GM18499 (cell line): ENCODE data around the gene PILRA.

Experiments used
- ATAC-seq: cut with Tn5 transposase; IDR thresholded peaks from one replicate; pipeline ENCODE4 v1.9.1; 2021; ENCODE audit warnings: moderate number of reproducible peaks; ENCODE audit not compliant: insufficient read depth, unreplicated experiment

The PILRA gene

DNA sequence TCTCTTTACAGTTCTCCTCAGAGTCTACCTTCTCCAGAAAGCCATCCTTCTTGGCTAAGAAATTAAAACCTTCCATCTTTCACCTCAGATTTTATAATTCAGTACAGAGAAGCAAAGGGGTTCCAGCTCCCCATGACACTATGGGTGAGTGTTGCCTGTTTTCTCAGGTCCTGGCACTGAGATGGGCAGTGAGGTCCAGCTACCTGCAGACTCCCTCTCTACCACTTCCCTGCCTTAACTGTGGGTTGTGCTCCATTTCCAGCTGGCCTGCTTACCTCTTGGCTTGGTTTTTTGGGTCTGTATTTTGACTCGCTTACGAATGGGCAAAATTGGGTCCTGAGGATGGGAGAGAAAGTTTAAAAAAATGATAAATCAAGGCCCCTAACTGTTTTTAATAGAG is 29.0 kb downstream of the PILRA start:
- ATAC-seq: no peak

GRCh38 chr7:100406767-100407166 is 33.5 kb downstream of the PILRA start:
- no peak for ATAC-seq

DNA sequence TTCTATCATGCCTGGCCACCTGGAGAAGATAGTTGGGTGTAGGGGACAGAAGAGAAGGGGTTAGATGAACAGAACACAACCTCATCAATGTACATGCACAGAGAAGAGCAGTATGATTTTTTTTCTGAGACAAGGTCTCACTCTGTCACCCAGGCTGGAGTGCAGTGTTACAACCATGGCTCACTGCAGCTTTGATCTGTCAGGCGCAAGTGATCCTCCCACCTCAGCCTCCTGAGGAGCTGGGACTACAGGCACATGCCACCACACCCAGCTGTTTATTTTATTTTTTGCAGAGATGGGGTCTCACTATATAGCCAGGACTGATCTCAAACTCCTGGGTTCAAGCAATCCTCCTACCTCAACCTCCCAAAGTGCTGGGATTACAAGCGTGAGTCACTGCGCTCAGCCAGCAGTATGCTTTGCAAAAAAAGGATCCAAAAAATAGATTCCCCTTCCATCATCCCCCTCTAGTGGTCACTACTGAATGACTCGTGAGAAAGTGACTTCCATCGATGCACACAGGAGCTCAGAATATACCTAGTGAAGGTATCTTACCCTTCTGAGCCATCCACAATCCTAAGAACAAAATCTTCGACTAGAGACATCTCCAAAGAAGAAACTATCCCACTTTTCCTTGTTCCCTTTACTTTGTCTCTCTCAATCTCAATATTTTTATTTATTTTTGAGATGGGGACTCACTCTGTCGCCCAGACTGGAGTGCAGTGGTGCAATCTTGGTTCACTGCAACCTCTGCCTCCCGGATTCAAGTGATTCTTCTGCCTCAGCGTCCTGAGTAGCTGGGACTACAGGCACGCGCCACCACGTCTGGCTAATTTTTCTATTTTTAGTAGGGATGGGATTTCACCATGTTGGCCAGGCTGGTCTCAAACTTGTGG is 34.2 kb downstream of the PILRA start:
- no peak for ATAC-seq

DNA sequence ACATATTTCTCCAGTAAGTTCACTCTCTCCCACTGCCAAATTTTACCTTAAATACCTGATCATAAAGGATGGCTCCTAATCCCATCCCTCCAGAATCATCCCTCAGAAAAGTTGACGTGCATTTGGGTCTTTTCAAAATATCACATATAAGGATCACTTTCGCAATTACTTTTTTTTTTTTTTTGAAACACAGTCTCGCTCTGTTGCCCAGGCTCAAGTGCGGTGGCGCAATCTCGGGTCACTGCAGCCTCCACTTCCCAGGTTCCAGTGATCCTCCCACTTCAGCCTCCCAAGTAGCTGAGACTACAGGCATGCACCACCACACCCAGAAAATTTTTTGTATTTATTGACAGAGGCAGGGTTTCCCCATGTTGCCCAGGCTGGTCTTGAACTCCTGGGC is 37.8 kb downstream of the PILRA start:
- no peak for ATAC-seq

DNA sequence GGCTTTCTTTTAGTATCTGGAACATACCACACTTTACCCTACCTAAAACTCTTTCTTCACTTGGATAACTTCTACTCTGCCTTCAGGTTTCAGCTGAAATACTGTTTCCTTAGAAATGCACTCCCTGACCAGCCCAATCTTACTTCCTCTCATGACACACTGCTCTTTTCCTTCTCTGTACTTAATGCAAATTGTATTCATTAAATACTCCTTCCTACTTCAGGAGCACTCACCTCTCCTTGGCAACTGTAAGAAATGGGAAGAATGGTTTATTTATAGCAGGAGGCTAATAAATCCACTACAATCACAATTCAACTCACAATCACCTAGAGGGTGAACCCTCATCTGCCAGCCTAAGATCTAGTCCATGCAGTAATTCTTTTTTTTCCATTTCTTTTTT is 40.1 kb downstream of the PILRA start:
- no peak for ATAC-seq

DNA sequence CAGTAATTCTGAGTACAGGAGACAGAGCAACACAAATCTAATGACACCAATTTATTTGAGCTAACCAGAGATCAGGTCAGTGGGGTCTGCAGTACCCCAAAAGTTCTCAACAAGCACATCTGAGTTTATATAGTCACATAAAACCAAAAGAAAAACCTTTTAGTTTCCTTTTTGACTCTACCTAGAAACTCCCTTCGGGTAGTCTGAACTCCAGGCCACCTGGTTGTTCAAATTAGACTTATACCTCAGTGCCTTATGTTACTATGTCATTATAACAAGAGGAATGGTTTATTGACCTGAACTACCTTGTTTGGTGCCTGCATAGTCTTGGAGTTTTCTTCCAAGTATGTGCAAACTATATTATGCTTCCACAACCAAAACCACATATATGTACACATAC is 40.6 kb downstream of the PILRA start:
- no peak for ATAC-seq

DNA sequence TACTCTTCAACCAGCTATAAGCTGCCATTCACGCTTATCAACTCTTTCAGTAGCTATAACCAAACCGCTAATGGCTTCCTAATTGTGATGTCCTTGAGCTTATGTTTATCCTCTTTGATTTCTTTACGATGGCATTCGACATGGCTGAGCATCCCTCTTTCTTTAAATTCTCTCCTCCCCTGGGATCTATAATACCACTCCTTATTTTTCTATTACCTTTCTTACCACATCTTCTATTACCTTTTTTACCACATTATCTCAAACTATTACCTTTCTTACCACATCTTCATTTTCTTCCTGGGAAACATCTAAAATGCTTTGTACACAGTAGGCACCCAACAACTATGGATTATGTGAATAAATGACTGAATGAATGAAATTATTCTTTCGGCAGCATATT is 42.2 kb downstream of the PILRA start:
- ATAC-seq: no peak

DNA sequence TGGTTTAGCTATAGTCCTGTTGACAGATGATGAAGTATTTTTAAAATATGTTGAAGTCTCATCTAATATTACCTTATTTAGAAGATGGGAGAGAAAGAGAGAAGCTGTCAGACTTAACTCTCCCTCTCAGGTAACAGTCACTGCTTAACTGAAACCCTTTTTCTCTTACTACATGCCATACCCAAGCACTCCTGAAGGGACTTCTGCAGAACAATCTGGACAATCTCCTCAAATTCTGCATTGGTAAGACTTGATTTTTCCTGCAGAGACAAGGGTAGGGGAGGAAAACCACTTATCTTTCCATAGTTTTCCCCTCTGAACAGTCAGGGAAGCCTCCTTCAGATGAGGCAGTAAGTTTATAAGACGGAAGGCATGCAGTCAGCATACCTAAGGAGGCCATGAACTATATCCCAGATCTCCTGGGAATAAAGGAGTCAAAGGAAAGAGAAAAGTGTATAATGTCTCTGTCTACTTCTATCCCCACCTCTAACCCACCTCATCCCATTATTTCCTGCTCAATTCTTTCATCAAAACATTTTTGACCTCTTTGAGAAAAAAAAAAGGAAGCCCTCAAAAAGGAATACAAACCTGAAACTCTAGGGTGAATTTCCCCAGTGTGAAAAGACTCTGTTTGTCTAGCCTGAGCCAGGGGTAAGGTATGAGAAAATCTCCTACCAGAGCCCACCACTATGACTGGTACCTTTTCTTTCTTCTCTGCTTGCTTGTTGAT is 45.8 kb downstream of the PILRA start:
- no peak for ATAC-seq

DNA sequence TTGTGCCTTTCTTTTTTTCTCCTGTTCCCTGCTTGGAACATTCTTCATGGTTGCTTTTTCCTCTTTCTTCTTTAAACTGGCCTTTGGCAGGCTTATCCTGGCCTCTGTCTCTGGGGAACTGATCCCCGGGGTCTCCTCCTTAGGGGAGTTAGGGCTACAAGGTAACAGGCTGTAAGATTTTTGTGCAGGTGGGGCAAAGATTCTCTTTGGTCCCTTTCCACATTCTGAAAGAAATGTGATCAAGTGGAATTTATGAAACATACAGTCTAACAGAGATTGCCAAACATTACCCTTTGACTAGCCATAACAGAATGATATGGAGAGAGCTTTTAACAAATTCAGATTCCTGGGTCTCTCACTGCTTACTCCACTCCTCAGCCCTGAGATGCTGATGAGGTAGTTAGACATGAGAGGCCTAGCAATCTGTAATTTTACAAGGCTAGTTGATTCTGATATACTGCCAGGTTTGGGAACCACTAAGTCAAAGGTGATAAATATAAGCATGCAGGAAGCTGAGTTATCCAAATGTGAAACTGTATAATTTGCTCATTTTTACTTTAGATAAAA is 46.5 kb downstream of the PILRA start:
- ATAC-seq: no peak

GRCh38 chr7:100423315-100423714 is 50.0 kb downstream of the PILRA start:
- ATAC-seq: no peak

DNA sequence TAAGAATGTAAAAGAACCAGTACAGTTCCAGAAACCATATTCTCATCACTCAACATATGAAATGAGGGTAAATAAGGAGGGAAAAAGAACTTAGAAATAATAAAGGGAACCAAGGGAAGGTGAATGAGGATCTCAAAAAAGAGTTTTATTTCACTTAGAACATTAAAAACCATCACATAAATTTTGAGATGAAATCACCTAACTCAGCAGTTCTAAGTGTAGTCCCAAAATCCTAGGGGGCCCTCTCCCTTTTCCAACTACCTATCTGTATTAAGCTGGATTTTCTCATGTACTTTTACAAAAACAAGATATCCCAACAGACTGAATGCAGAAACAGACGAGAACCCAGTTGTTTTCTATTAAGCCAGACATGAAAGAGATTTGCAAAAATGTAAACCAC is 52.1 kb downstream of the PILRA start:
- no peak for ATAC-seq

DNA sequence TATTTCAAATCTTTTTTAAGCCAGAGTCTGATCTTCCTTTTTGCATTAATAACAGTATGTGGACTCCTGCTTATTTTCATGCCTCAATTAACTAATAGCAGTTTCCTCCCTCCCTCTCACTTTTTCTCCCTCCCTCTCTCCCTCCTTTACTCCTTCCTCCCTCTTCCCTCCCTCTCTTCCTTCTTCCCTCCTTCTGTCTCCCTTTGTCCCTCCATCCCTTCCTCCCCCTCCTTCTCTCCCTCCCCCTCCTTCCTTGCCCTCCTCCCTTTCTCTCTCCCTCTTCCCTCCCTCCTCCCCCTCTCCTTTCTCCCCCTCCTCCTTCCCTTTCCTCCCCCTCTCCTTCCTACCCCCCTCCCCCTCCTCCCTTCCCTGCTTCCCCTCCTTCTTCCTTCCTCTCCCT is 53.2 kb downstream of the PILRA start:
- no peak for ATAC-seq

DNA sequence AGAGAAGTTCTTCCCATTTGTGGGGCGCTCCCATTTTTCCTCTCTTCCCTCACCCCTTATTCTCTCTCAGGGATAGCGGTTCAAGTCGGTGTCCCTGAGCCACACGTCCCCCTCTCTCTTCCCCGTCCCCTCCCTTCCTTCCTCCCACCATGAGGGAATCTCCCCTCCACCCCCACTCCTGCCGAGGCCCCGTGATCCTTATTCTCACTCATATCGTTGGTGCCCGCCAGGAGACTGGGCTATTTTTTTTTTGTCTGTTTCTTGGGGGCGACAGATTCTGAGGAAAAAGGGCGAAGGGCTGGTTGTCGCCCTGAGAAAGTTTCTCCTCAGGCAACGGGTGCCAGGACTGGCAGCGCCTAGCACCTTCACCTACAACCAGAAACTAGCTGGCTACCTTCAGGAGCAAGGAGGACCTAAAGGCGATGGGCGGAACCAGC is 54.5 kb downstream of the PILRA start:
- no peak for ATAC-seq

DNA sequence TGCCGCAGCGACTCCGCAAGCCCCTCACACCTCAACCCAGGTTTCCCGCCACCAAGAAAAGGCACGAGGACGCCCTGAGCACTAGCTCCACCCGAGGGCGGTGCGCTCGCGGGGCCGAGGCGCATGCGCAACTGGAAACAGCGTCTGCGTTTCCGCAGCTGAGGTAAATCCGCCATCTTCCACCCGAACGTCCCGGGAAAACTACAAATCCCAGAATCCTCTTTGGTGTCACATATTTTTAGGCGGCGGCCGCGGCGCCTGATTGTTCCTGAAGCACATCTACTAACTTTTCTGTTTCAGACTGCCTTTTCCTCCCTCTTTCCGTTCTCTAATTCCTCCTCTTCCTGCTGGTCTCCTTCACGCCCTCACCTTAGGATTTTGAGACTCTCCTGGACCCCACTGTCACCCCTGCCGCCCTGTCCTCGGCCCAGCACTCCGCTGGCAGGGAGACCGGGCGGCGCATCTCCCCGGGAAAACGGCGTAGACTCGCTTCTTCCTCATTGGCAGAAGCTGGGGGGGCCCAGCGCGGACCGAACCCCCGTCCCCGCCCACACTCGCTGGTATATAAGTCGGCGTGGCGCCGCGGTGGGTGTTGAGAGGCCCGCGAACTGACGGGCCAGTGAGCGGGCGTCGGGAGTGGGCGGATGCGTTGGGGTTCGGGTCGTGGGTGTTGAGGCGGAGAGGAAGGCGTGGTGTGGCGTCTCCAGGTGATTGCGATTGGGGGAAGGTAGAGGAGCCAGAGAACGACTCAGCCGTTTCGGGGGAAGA is 55.1 kb downstream of the PILRA start, which contains the start of gene ZCWPW1:
Gene ZCWPW1, minus strand, starts transcription at position 505 of the 768 bp plus-strand sequence. CDS start 8,054 bp downstream, outside the sequence.
- ATAC-seq: peak; percentile 27

GRCh38 chr7:100428967-100429636 is 55.8 kb downstream of the PILRA start:
- peak; percentile 35 for ATAC-seq

DNA sequence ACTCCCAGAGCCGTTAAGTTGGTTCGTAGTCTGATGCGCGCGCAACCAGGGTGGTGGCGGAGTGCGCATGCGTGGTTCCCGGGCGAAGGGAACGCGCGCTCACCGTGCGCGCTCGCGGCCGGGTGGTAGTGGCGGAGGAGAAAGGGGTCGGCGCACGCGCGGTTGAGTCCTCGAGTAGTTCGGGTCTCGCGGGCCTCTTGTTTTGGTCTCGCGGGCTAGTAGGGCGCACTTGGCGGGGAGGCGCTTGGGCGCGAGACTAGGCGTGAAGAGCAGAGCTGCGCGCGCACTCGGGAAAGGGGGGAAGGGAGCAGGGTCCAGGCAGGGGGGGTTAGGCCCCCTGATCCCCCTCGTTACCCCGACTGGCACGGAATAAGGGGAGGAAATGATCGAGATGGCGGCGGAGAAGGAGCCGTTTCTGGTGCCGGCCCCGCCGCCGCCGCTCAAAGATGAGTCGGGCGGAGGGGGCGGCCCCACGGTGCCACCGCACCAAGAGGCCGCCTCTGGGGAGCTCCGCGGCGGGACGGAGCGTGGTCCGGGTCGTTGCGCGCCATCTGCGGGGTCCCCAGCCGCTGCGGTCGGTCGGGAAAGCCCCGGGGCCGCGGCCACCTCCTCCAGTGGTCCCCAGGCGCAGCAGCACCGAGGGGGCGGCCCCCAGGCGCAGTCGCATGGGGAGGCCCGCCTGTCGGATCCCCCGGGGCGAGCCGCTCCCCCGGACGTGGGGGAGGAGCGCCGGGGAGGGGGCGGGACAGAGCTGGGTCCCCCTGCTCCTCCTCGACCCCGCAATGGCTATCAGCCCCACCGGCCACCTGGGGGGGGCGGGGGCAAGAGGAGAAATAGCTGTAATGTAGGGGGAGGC is 56.6 kb downstream of the PILRA start, which contains the start of gene MEPCE:
Gene MEPCE, plus strand, starts transcription at position 195 of the 856 bp plus-strand sequence. Its CDS starts 188 bp downstream, at position 383.
- peak; percentile 7 for ATAC-seq

GRCh38 chr7:100430493-100431285 is 57.4 kb downstream of the PILRA start:
- no peak for ATAC-seq

DNA sequence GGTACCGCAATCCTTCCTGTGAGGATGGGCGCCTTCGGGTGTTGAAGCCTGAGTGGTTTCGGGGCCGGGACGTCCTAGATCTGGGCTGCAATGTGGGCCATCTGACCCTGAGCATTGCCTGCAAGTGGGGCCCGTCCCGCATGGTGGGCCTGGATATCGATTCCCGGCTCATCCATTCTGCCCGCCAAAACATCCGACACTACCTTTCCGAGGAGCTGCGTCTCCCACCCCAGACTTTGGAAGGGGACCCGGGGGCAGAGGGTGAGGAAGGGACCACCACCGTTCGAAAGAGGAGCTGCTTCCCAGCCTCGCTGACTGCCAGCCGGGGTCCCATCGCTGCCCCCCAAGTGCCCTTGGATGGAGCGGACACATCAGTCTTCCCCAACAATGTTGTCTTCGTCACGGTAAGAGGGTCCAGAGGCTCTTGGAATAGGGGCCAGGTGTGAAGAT is 58.0 kb downstream of the PILRA start:
- ATAC-seq: no peak
